Measurements from ENCODE around the gene PAFAH1B2. TPM values are rescaled to one million over a fixed set of nuclear protein-coding genes. Genes with fewer than 3 reads are reported as not detected.

Gene PAFAH1B2
- polyA plus RNA-seq, 1 donor from 2014 or later = 85.9 TPM

GRCh38 chr11:117193130-117194020 lies 49.3 kb downstream of the PAFAH1B2 start:
- no peak for TF ChIP-seq MXI1 (conservative IDR thresholded peaks at IDR 0.05; ENCODE audit: poor library complexity, severe bottlenecking)
- TF ChIP-seq POLR2AphosphoS5 (IDR thresholded peaks at IDR 0.05) = no peak
- TF ChIP-seq RAD21 (conservative IDR thresholded peaks at IDR 0.05) = no peak
- TF ChIP-seq EZH2 (IDR thresholded peaks at IDR 0.05; ENCODE audit: borderline replicate concordance, insufficient read depth, low read length, poor library complexity, severe bottlenecking) = no peak
- no peak for TF ChIP-seq EP300 (conservative IDR thresholded peaks at IDR 0.05; ENCODE audit: poor library complexity, severe bottlenecking)
- no peak for TF ChIP-seq CTCF (IDR thresholded peaks at IDR 0.05; ENCODE audit: poor library complexity, severe bottlenecking)
- no peak for TF ChIP-seq REST (IDR thresholded peaks at IDR 0.05; ENCODE audit: borderline replicate concordance)
- no peak for TF ChIP-seq SMC3 (conservative IDR thresholded peaks at IDR 0.05; ENCODE audit: poor library complexity)
- TF ChIP-seq TAF1 (IDR thresholded peaks at IDR 0.05; ENCODE audit: low read depth) = no peak
- Histone ChIP-seq H3K9ac (ENCODE audit: low read length) (no peak overlapping the region), H3K27ac (ENCODE audit: low read length) (no peak overlapping the region), H3K9me3 (ENCODE audit: low read length) (no peaks in the 10 kb centered on the region), H3K9me2 (ENCODE audit: insufficient read depth, low read length) (no peaks in the 10 kb centered on the region), H3K27me3 (ENCODE audit: insufficient read depth, low read depth, low read length) (no peaks in the 10 kb centered on the region), H3K36me3 (ENCODE audit: insufficient read depth, low read length) (no peaks in the 10 kb centered on the region), H4K20me1 (ENCODE audit: insufficient read depth) (no peaks in the 10 kb centered on the region), H3K4me3 (ENCODE audit: low read length) (no peak overlapping the region), H3K79me2 (replicated peaks; ENCODE audit: insufficient read depth, low read length) (no peaks in the 10 kb centered on the region), H2AFZ (ENCODE audit: low read depth, low read length) (no peak overlapping the region), H3K4me2 (ENCODE audit: low read length) (no peak overlapping the region), H3F3A (ENCODE audit: insufficient read depth, low read length, poor library complexity, severe bottlenecking) (no peaks in the 10 kb centered on the region)

- H3K36me3 ChIP-seq (ENCODE audit: insufficient read depth, low read length) = no peaks in the 10 kb centered on the region
Observed at GRCh38 chr11:117194267-117194666, 50.2 kb downstream of the PAFAH1B2 start.

More at GRCh38 chr11:117194267-117194666, 50.2 kb downstream of the PAFAH1B2 start:
- Histone ChIP-seq H2AFZ (ENCODE audit: low read depth, low read length) (no peak overlapping the region), H3K9ac (ENCODE audit: low read length) (no peak overlapping the region), H3K9me2 (ENCODE audit: insufficient read depth, low read length) (no peaks in the 10 kb centered on the region), H3K27ac (ENCODE audit: low read length) (no peak overlapping the region), H3K9me3 (ENCODE audit: low read length) (no peaks in the 10 kb centered on the region), H3K27me3 (ENCODE audit: insufficient read depth, low read depth, low read length) (no peaks in the 10 kb centered on the region), H3K4me3 (ENCODE audit: low read length) (no peak overlapping the region), H3K79me2 (replicated peaks; ENCODE audit: insufficient read depth, low read length) (no peaks in the 10 kb centered on the region), H3K4me2 (ENCODE audit: low read length) (no peak overlapping the region), H4K20me1 (ENCODE audit: insufficient read depth) (no peaks in the 10 kb centered on the region), H3F3A (ENCODE audit: insufficient read depth, low read length, poor library complexity, severe bottlenecking) (no peaks in the 10 kb centered on the region)
- TF ChIP-seq REST (IDR thresholded peaks at IDR 0.05; ENCODE audit: borderline replicate concordance) (no peak), SMC3 (conservative IDR thresholded peaks at IDR 0.05; ENCODE audit: poor library complexity) (no peak), POLR2AphosphoS5 (IDR thresholded peaks at IDR 0.05) (no peak), EP300 (conservative IDR thresholded peaks at IDR 0.05; ENCODE audit: poor library complexity, severe bottlenecking) (no peak), EZH2 (IDR thresholded peaks at IDR 0.05; ENCODE audit: borderline replicate concordance, insufficient read depth, low read length, poor library complexity, severe bottlenecking) (no peak), MXI1 (conservative IDR thresholded peaks at IDR 0.05; ENCODE audit: poor library complexity, severe bottlenecking) (no peak), CTCF (IDR thresholded peaks at IDR 0.05; ENCODE audit: poor library complexity, severe bottlenecking) (no peak), TAF1 (IDR thresholded peaks at IDR 0.05; ENCODE audit: low read depth) (no peak), RAD21 (conservative IDR thresholded peaks at IDR 0.05) (no peak)
